ENCODE data around the gene CFB. TPM values are rescaled to one million over a fixed set of nuclear protein-coding genes. Genes with fewer than 3 reads are reported as not detected.

CFB gene
- 944 and 1,205 TPM in 2 replicates for total RNA-seq (2022)
- percentile 92 among the genes with signal in this experiment for Bru-seq, nascent RNA
- BruChase-seq, experiment 1, labeled RNA remaining after a 6-hour chase = percentile 99 among the genes with signal in this experiment
- BruChase-seq, experiment 2, labeled RNA remaining after a 2-hour chase = percentile 97 among the genes with signal in this experiment
- long read RNA-seq, transcript CFB-271 (18 exons, 2,862 nt) = major isoform, 2,577 of 2,967 reads
- long read RNA-seq, partial matches to known transcripts = 106 of 2,967 reads
- long read RNA-seq, other reads (novel, unspliced or antisense) = 281 of 2,967 reads

DNA sequence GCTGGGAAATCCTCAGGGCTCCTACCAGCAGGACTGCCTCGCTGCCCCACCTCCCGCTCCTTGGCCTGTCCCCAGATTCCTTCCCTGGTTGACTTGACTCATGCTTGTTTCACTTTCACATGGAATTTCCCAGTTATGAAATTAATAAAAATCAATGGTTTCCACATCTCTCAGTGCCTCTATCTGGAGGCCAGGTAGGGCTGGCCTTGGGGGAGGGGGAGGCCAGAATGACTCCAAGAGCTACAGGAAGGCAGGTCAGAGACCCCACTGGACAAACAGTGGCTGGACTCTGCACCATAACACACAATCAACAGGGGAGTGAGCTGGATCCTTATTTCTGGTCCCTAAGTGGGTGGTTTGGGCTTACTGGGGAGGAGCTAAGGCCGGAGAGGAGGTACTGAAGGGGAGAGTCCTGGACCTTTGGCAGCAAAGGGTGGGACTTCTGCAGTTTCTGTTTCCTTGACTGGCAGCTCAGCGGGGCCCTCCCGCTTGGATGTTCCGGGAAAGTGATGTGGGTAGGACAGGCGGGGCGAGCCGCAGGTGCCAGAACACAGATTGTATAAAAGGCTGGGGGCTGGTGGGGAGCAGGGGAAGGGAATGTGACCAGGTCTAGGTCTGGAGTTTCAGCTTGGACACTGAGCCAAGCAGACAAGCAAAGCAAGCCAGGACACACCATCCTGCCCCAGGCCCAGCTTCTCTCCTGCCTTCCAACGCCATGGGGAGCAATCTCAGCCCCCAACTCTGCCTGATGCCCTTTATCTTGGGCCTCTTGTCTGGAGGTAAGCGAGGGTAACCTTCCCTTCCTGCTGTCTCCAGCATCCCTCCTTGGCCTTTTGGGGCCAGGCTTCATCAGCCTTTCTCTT lies at the start of gene CFB:
Gene CFB (plus strand): TSS at position 589 of the 863 bp plus-strand sequence. CDS start 127 bp downstream, at position 716.
- Mint-ChIP-seq H3K36me3 (ENCODE audit: insufficient read depth, unreplicated experiment) (peaks cover 55% of the 10 kb centered on the region), H3K27me3 (ENCODE audit: unreplicated experiment) (no peaks in the 10 kb centered on the region), H3K27ac (ENCODE audit: unreplicated experiment) (peak within 1 kb of the TSS; percentile 84), H3K9me3 (ENCODE audit: low read depth, unreplicated experiment) (no peaks in the 10 kb centered on the region), H3K4me3 (ENCODE audit: low read depth, unreplicated experiment) (peak within 1 kb of the TSS; percentile 77), H3K4me1 (ENCODE audit: low read depth, unreplicated experiment) (peaks cover 84% of the 10 kb centered on the region)
- peak; percentile 98 for DNase-seq
- intact Hi-C loops (cut with micrococcal nuclease; ENCODE audit: unreplicated experiment) = loop anchor here (1.0 to 10.0 kb wide), 3 partner anchors 171 to 280 kb away; partner anchors contain the start of genes GPSM3, PBX2 and VWA7
- no peak for TF ChIP-seq CTCF (IDR thresholded peaks at IDR 0.05; ENCODE audit: unreplicated experiment)
- no TSS peak for BruUV-seq (replicated peaks)
- CTCF ChIA-PET = interaction anchor here (0.6 to 1.5 kb wide), 18 partner anchors 14 to 893 kb away, joined by 3 to 16 read pairs (median 5); partner anchors contain the start of genes DXO, EHMT2, LSM2 and MSH5

DNA sequence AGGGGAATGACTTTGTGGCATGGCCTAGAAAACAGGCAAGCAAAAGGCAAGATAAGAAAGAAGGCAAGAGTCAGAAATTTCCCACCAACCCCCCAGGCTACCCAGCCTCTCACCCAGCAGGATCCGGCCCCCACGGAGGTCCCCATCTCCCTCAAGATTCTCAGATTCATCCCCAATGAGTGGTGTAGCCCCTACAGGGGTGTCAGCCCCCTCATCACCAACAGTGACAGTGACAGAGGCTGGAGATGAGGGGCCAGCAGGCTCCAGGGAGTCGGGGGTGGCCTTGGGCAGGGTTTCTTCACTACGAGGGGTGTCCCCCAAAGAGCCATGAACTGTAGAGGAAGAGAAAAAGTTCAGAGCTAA lies 49.4 kb upstream of the CFB start:
- H3K9me3 Mint-ChIP-seq (ENCODE audit: low read depth, unreplicated experiment) = no peaks in the 10 kb centered on the region
- no peak for TF ChIP-seq CTCF (IDR thresholded peaks at IDR 0.05; ENCODE audit: unreplicated experiment)
- peak overlapping the region; percentile 99 for H3K4me3 Mint-ChIP-seq (ENCODE audit: low read depth, unreplicated experiment)
- H3K27me3 Mint-ChIP-seq (ENCODE audit: unreplicated experiment) = no peaks in the 10 kb centered on the region
- peaks cover 96% of the 10 kb centered on the region for H3K36me3 Mint-ChIP-seq (ENCODE audit: insufficient read depth, unreplicated experiment)
- no peak for DNase-seq
- peak overlapping the region; percentile 83 for H3K27ac Mint-ChIP-seq (ENCODE audit: unreplicated experiment)
- CTCF ChIA-PET = interaction anchor here (2.5 kb wide), 1 partner anchor 49 kb away, joined by 16 read pairs; the partner anchor contains the start of gene CFB
- intact Hi-C loops (cut with micrococcal nuclease; ENCODE audit: unreplicated experiment) = no loop called here
- BruUV-seq (replicated peaks) = no TSS peak
- H3K4me1 Mint-ChIP-seq (ENCODE audit: low read depth, unreplicated experiment) = peaks cover 34% of the 10 kb centered on the region

GRCh38 chr6:31896856-31897611 lies 48.9 kb upstream of the CFB start:
- no peak for DNase-seq
- Mint-ChIP-seq H3K9me3 (ENCODE audit: low read depth, unreplicated experiment) (no peaks in the 10 kb centered on the region), H3K27me3 (ENCODE audit: unreplicated experiment) (no peaks in the 10 kb centered on the region), H3K4me3 (ENCODE audit: low read depth, unreplicated experiment) (peak overlapping the region; percentile 99), H3K4me1 (ENCODE audit: low read depth, unreplicated experiment) (peaks cover 34% of the 10 kb centered on the region), H3K27ac (ENCODE audit: unreplicated experiment) (peak overlapping the region; percentile 83), H3K36me3 (ENCODE audit: insufficient read depth, unreplicated experiment) (peaks cover 96% of the 10 kb centered on the region)
- no peak for TF ChIP-seq CTCF (IDR thresholded peaks at IDR 0.05; ENCODE audit: unreplicated experiment)
- intact Hi-C loops (cut with micrococcal nuclease; ENCODE audit: unreplicated experiment) = no loop called here
- CTCF ChIA-PET = interaction anchor here (0.6 to 2.5 kb wide), 10 partner anchors 9 to 246 kb away, joined by 3 to 30 read pairs (median 6); partner anchors contain the start of genes CFB, NELFE and SKIC2
- BruUV-seq (replicated peaks) = no TSS peak

Data from Calu3 (cell line).